Hepatocyte (in vitro differentiated cells): Measurements from ENCODE around the gene GALNT13. TPM values are rescaled to one million over a fixed set of nuclear protein-coding genes. Genes with fewer than 3 reads are reported as not detected.

Experiments
- DNase-seq: peaks from one replicate; pipeline ENCODE4 v3.0.0-alpha.2; 2016; ENCODE audit warnings: low spot score
- H2AFZ ChIP-seq: fragments of 200-600 bp; sonication (generic); 2 replicates; pipeline ENCODE4 v1.6.0; 2016; ENCODE audit warnings: antibody characterized with exemption, mild to moderate bottlenecking
- H3K27ac ChIP-seq: fragments of 200-600 bp; sonication (generic); 2 replicates; pipeline ENCODE4 v1.5.1; 2016; ENCODE audit warnings: mild to moderate bottlenecking
- H3K27me3 ChIP-seq: fragments of 200-600 bp; sonication (generic); 2 replicates; pipeline ENCODE4 v1.6.1; 2016
- H3K36me3 ChIP-seq: fragments of 200-600 bp; sonication (generic); replicated peaks from 2 replicates; pipeline ENCODE4 v1.5.1; 2016; ENCODE audit warnings: low read depth; ENCODE audit not compliant: insufficient read depth
- H3K4me1 ChIP-seq: fragments of 200-600 bp; sonication (generic); 2 replicates; pipeline ENCODE4 v1.5.1; 2016; ENCODE audit warnings: mild to moderate bottlenecking, moderate library complexity; ENCODE audit not compliant: insufficient read depth
- H3K4me2 ChIP-seq: fragments of 200-600 bp; sonication (generic); 2 replicates; pipeline ENCODE4 v1.6.0; 2016
- H3K4me3 ChIP-seq: fragments of 200-600 bp; sonication (generic); 2 replicates; pipeline ENCODE4 v1.5.1; 2016; ENCODE audit warnings: mild to moderate bottlenecking
- H3K79me2 ChIP-seq: fragments of 200-600 bp; sonication (generic); 2 replicates; pipeline ENCODE4 v1.6.0; 2017; ENCODE audit warnings: mild to moderate bottlenecking
- H3K9me2 ChIP-seq: fragments of 200-600 bp; sonication (generic); replicated peaks from 2 replicates; pipeline ENCODE4 v1.6.0; 2017; ENCODE audit warnings: mild to moderate bottlenecking; ENCODE audit not compliant: insufficient read depth
- H3K9me3 ChIP-seq: fragments of 200-600 bp; sonication (generic); 2 replicates; pipeline ENCODE4 v1.5.1; 2016; ENCODE audit warnings: low read depth, mild to moderate bottlenecking
- H4K20me1 ChIP-seq: fragments of 200-600 bp; sonication (generic); 2 replicates; pipeline ENCODE4 v1.6.0; 2016; ENCODE audit warnings: mild to moderate bottlenecking; ENCODE audit not compliant: insufficient read depth, poor library complexity, severe bottlenecking
- CTCF ChIP-seq: fragments of 200-600 bp; sonication (generic); IDR thresholded peaks from 2 replicates; pipeline ENCODE4 v1.5.1; 2016; ENCODE audit warnings: antibody characterized with exemption, mild to moderate bottlenecking; ENCODE audit not compliant: poor library complexity
- EZH2 ChIP-seq: fragments of 200-600 bp; sonication (generic); IDR thresholded peaks from 2 replicates; pipeline ENCODE4 v1.6.1; 2016; ENCODE audit warnings: antibody characterized with exemption, mild to moderate bottlenecking, borderline replicate concordance
- EZH2phosphoT487 ChIP-seq: fragments of 200-600 bp; sonication (generic); IDR thresholded peaks from one replicate; pipeline ENCODE4 v1.6.1; 2018; ENCODE audit warnings: antibody characterized with exemption, mild to moderate bottlenecking, low read depth, moderate library complexity; ENCODE audit not compliant: unreplicated experiment, severe bottlenecking
- WGBS: methylation state at CpG from one replicate; pipeline ENCODE4 v1.1.6; 2016; ENCODE audit warnings: low lambda C conversion rate; ENCODE audit errors: missing lambda C conversion rate; 5-methylcytosine and 5-hydroxymethylcytosine counted together
- polyA plus RNA-seq: library from polyadenylated mRNA; unstranded; fragments of >200 nt; fragmentation: Nextera tagmentation; extraction: Ambion mirVana; gene quantifications from 2 replicates; pipeline ENCODE4 v1.2.1, GENCODE V29; 2016
- total RNA-seq: library from RNA; depleted of rRNA; stranded (reverse); fragments of >200 nt; gene quantifications from 2 replicates; pipeline ENCODE4 v1.2.3, GENCODE V29; 2014

GALNT13 gene
- total and polyA plus RNA-seq, 2 experiments from 2014 or later, result 25.6 to 53.5 TPM

- 23% methylated on average over 3 of the region's 3 CpGs for WGBS
- H3K27ac ChIP-seq, result no peak overlapping the region
- H3K36me3 ChIP-seq, result no peaks in the 10 kb centered on the region
- no peaks in the 10 kb centered on the region for H3K27me3 ChIP-seq
- H3K9me3 ChIP-seq, result no peaks in the 10 kb centered on the region
- H2AFZ ChIP-seq, result no peak overlapping the region
- no peak for TF ChIP-seq EZH2phosphoT487
- peak; percentile 60 for TF ChIP-seq CTCF
- no peaks in the 10 kb centered on the region for H4K20me1 ChIP-seq
- H3K9me2 ChIP-seq, result no peaks in the 10 kb centered on the region
- DNase-seq, result peak; percentile 47
- no peak overlapping the region for H3K4me2 ChIP-seq
- H3K4me1 ChIP-seq, result no peaks in the 10 kb centered on the region
- no peak overlapping the region for H3K4me3 ChIP-seq
- no peaks in the 10 kb centered on the region for H3K79me2 ChIP-seq
These were observed 530.5 kb downstream of the GALNT13 start for GRCh38 chr2:154402213-154402612.

- H3K36me3 ChIP-seq, result no peaks in the 10 kb centered on the region
- H3K9me3 ChIP-seq, result no peaks in the 10 kb centered on the region
- no peaks in the 10 kb centered on the region for H4K20me1 ChIP-seq
- 57% methylated on average over 3 of the region's 3 CpGs for WGBS
- TF ChIP-seq EZH2 (no peak), EZH2phosphoT487 (no peak), CTCF (no peak)
- H3K79me2 ChIP-seq, result no peaks in the 10 kb centered on the region
- no peak overlapping the region for H3K4me3 ChIP-seq
- H3K4me2 ChIP-seq, result no peak overlapping the region
- H3K4me1 ChIP-seq, result no peaks in the 10 kb centered on the region
- H3K9me2 ChIP-seq, result no peaks in the 10 kb centered on the region
- DNase-seq, result no peak
- no peak overlapping the region for H3K27ac ChIP-seq
- H2AFZ ChIP-seq, result no peak overlapping the region
- H3K27me3 ChIP-seq, result no peaks in the 10 kb centered on the region
These were observed 531.6 kb downstream of the GALNT13 start for GRCh38 chr2:154403242-154403790.

GRCh38 chr2:154408786-154409185, 537.1 kb downstream of the GALNT13 start:
- 90% methylated on average over 1 of the region's 1 CpG for WGBS
- H3K9me3 ChIP-seq, result no peaks in the 10 kb centered on the region
- no peak overlapping the region for H3K27ac ChIP-seq
- H2AFZ ChIP-seq, result no peak overlapping the region
- H3K4me1 ChIP-seq, result no peaks in the 10 kb centered on the region
- H3K4me2 ChIP-seq, result no peak overlapping the region
- H3K9me2 ChIP-seq, result no peaks in the 10 kb centered on the region
- no peak overlapping the region for H3K4me3 ChIP-seq
- H4K20me1 ChIP-seq, result no peaks in the 10 kb centered on the region
- no peaks in the 10 kb centered on the region for H3K27me3 ChIP-seq
- H3K79me2 ChIP-seq, result no peaks in the 10 kb centered on the region
- TF ChIP-seq CTCF, result no peak
- TF ChIP-seq EZH2phosphoT487, result no peak
- TF ChIP-seq EZH2, result no peak
- H3K36me3 ChIP-seq, result no peaks in the 10 kb centered on the region
- no peak for DNase-seq

- no peaks in the 10 kb centered on the region for H3K4me1 ChIP-seq
These were observed 550.5 kb downstream of the GALNT13 start for GRCh38 chr2:154422251-154422650.

More at GRCh38 chr2:154422251-154422650, 550.5 kb downstream of the GALNT13 start:
- 89% methylated on average over 1 of the region's 1 CpG for WGBS
- TF ChIP-seq EZH2phosphoT487, result no peak
- TF ChIP-seq CTCF, result no peak
- no peak for TF ChIP-seq EZH2
- Histone ChIP-seq H3K9me2 (no peaks in the 10 kb centered on the region), H3K79me2 (no peaks in the 10 kb centered on the region), H3K4me2 (no peak overlapping the region), H3K9me3 (no peaks in the 10 kb centered on the region), H3K4me3 (no peak overlapping the region), H3K36me3 (no peaks in the 10 kb centered on the region), H3K27ac (no peak overlapping the region), H2AFZ (no peak overlapping the region), H4K20me1 (no peaks in the 10 kb centered on the region), H3K27me3 (no peaks in the 10 kb centered on the region)
- no peak for DNase-seq
